GM21723 (cell line): ENCODE results near the gene HOXD9.

ENCODE experiments used
- ATAC-seq: cut with Tn5 transposase; IDR thresholded peaks from one replicate; pipeline ENCODE4 v1.9.1; 2021; ENCODE audit warnings: mild to moderate bottlenecking, moderate library complexity; ENCODE audit not compliant: unreplicated experiment

The HOXD9 gene

GRCh38 chr2:176152350-176153181 lies 30.0 kb downstream of the HOXD9 start:
- ATAC-seq: no peak

GRCh38 chr2:176154576-176155252 lies 32.2 kb downstream of the HOXD9 start:
- ATAC-seq: no peak

DNA sequence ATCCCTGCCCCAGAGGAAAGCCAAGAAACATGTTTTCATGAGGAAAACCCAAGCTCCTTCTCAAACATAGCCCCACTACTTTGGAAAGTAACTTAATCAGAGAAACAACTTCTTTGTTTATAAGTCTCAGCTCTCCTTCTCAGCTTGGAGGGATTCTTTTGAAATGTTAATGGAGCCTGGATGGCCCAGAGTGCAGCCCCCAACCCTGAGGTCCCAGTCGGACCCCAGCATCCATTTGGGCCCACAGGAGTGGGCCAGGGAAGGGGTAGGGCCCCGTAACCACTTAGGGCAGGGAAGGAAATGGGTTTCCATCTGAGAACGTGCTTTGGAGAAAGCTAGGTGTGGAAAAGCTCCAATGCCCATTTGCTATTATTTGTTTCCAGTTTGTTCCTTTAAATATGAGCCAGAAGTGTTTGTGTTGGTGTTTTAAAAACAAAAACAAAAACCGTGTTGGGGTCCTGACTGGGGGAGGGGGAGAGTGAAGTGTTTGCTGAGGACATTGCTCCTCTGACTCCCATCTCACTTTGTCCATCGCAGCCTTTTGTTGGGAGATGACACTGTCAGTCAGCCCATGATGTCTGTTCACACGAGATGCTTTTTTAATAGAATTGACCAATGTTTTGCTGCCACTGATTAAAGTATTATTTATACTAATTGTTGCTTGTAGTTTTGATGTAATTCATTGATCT lies 33.0 kb downstream of the HOXD9 start:
- no peak for ATAC-seq

DNA sequence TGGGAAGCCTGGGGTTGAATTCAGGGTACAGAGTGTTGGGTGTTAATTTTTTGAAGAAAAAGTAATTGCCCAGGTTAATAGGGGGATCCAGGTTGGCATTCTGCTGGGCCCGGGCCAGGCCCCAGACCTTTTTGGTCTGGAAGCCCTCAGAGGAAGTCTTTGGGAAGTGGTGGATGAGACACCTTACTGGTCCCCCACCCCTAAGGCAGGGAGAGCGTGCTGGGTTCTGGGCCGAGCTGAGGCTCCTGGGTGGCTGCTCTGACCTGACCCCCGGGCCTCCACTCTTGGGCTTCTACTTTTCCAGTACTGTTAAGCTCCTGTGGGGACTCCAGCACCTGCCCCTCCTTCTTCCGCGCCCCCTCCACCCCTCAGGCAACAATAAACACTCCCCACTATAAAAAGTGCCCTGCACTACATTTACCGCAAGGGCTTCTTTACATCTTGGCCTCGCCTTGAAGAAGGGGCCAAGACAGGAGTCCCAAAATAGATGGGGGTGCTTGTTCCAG lies 33.8 kb downstream of the HOXD9 start:
- ATAC-seq: no peak

DNA sequence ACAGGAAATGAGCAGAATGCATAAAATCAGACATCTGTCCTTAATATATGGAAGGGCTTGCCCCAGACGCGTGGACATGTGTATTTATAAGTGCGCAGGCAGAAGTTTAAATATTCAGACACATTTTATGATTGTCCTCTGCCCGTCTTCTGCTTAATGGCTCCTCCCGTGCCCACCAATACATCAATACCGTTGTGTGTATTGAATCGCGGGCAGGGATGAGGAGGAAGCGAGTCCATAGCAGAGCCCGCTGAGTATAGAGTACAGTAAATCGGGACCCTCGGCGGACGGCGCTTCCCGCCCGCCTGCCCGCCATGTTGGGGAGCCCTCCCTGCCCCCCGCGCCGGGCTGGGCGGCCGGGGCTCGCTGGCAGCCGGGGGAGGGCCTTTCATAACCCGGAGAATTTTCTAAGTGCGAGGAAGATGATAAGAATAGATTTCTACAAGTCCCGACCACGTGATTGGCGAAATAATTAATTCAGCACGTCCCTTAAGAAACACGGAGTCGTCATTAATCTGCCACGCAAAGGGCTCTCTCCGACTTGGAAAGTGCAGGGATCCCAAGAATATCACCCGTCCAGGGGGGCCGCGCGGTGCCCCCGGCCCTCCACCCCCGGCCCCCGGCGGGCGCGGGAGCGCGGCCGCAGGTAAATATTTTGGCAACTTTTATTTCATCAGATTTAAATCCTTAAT lies 34.4 kb downstream of the HOXD9 start, which contains the start of gene HOXD3:
Gene HOXD3, plus strand, starts transcription at position 501 of the 692 bp plus-strand sequence. CDS start 11,808 bp downstream, outside the sequence.
- ATAC-seq: no peak

DNA sequence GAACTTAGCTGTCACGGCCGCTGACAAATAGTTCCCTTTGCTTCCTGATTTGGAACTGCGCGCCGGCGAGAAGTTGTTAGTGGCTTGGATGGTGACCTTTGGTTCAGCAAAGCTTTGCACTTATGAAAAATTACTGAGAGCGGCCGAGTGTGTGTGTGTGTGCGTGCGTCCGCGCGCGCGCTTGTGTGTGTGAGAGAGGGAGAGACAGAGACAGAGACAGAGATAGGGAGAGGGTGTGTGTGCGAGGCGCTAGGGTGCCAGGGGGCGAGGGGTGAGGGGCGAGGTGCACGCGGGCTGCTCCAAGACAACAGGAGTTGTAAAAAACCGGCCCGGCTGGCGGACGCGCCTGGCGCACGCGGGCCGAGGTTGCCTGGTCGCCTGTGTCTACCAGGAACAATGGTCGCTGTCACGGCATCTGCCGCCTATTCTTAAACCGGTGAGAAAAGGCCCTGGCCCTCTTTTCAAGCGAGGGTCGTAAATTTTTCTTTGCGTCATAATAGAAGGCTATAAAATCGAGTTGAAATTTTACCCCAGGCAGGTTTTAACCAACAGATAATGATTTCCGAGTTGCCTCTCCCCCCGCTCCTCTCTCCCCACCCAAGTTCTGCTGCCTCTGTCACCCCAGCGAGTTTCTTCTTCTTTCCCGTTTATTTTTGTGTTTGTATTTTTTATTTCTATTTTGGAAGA lies 35.1 kb downstream of the HOXD9 start:
- no peak for ATAC-seq

- no peak for ATAC-seq
These were observed 35.7 kb downstream of the HOXD9 start for GRCh38 chr2:176158186-176158591.

GRCh38 chr2:176158855-176159662 lies 36.5 kb downstream of the HOXD9 start:
- ATAC-seq: no peak

- ATAC-seq: no peak
These were observed 37.2 kb downstream of the HOXD9 start for GRCh38 chr2:176159663-176160250.

DNA sequence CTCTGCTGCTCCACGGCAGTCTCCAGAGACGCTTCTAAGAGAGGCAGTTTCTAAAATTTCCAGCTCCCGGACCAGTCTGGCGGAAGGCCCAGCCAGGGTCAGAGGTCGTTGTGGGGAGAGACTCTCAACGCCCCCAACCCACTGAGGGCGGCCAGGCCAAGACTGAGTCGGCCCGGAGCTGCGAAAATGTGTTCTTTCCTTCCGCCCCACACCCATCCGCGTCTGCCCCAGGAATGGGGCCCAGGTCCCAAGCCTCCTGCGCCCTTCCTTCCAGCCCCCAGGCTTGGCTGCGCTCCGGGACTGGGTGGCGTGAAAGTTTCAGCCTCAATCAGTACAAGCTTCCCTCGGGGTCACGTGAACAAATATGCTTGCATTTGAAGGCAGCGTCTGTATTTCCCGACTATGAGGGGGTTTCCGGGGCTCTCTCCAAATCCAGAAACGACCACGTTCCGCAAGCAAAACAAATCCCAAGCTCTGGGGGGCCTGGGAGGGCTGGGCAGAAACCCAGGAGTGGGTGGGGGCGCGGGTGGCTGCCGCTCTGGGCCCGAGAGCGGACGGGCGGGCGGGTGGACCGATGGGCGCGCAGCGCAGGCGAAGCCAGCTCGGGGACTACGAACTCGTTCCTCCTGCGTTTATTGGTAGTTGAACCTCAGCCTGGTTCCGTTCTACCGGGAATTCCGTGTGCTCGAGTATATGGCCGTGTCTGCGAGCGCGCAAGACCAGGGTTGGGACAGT lies 37.9 kb downstream of the HOXD9 start:
- ATAC-seq: no peak

DNA sequence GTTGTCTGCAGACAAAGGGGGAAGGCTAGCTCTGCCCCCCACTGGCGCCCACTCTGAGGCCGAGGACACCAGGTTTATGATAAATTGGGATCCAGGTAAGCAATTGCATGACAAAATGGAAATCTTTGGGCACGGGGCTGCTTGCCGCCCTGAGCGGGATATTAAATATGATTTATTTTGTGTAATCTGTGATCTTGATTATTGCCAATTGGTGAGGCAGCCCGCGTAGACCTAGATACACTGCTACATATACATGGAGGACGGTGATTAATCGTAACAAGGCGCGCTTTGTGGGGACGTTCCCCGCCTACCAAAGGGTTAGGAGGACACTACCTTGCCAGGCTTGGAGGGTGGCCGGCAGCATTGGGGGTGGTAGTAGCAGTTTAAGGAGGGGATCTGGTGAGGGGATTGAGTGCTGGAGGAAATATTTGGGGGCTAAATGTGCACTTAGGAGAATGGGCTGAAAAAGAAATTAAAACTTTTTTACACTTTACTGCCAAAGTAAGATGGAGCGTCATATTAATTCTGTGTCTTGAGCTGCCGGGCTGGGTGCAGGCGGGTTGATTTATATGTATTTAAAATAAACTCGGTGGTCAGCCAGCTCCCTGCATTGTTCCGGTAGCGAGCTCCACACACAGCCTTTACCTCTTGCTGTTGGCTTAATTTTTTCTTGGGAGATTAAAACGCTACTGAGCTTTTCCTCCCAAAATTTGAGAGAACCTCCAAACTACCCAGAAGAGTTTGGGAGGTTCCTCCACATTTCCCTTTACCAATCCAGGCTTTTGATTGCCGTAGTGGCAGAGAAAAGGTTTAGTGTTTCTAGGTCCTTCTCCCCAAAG lies 38.7 kb downstream of the HOXD9 start:
- ATAC-seq: no peak

- no peak for ATAC-seq
These were observed 39.5 kb downstream of the HOXD9 start for GRCh38 chr2:176161825-176162626.

DNA sequence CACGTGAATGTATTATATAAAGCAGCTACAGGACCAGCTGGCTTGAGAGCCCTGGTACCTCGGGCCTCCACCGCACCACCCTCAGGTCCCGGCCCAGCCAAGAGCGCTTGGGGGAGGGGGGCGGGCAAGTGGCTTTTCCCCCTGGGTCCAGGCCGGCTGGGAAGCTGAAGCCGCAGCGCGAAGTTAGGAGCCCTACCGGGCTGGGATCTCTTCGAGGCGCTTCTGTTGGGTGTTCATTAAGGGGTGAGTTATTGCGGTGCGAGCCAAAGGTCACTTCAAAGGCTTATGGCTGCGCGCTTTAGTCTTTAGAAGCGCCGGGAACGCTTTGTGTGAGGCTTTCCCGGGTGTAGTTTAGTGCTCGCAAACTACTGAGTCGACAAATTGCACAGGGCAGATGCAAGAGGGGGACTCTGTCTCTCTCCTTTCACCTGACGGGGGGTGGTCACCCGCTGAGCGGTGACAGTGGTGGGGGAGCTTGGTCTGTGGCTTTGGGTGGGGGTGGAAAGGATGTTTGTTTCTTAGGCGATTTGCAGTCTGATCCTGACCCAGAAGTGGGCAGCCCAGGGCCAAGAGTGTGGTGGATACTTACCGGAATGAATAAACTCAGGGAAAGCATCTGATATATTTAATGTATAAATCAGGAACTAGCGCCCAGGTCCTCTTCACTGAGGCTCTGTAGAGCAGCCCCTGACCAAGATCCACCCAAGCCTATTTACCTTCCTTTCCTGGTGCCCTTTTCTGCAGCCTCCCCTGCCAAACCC lies 40.6 kb downstream of the HOXD9 start:
- no peak for ATAC-seq

GRCh38 chr2:176163672-176164056 lies 41.1 kb downstream of the HOXD9 start:
- no peak for ATAC-seq

- ATAC-seq: no peak
These were observed 41.7 kb downstream of the HOXD9 start for GRCh38 chr2:176164201-176164600.
